ENCODE data around the gene ACAP3.

Gene ACAP3

GRCh38 chr1:1267488-1268283 lies 40.0 kb downstream of the ACAP3 start:
- no peak for TF ChIP-seq CTCF (conservative IDR thresholded peaks at IDR 0.05; ENCODE audit: low read depth, low read length)
- no peak overlapping the region for H3K4me3 ChIP-seq (ENCODE audit: low read depth, low read length)
- no peak for DNase-seq (ENCODE audit: low read depth)

GRCh38 chr1:1264868-1265272 lies 42.9 kb downstream of the ACAP3 start:
- TF ChIP-seq CTCF (conservative IDR thresholded peaks at IDR 0.05; ENCODE audit: low read depth, low read length): peak; percentile 75
- peak; percentile 95 for DNase-seq (ENCODE audit: low read depth)
- no peak overlapping the region for H3K4me3 ChIP-seq (ENCODE audit: low read depth, low read length)

GRCh38 chr1:1264026-1264425 lies 43.7 kb downstream of the ACAP3 start:
- no peak for DNase-seq (ENCODE audit: low read depth)
- no peak overlapping the region for H3K4me3 ChIP-seq (ENCODE audit: low read depth, low read length)
- TF ChIP-seq CTCF (conservative IDR thresholded peaks at IDR 0.05; ENCODE audit: low read depth, low read length): no peak

GRCh38 chr1:1262758-1263157 lies 45.0 kb downstream of the ACAP3 start:
- H3K4me3 ChIP-seq (ENCODE audit: low read depth, low read length): no peak overlapping the region
- no peak for DNase-seq (ENCODE audit: low read depth)
- TF ChIP-seq CTCF (conservative IDR thresholded peaks at IDR 0.05; ENCODE audit: low read depth, low read length): no peak

GRCh38 chr1:1262071-1262470 lies 45.7 kb downstream of the ACAP3 start:
- no peak for TF ChIP-seq CTCF (conservative IDR thresholded peaks at IDR 0.05; ENCODE audit: low read depth, low read length)
- no peak for DNase-seq (ENCODE audit: low read depth)
- H3K4me3 ChIP-seq (ENCODE audit: low read depth, low read length): no peak overlapping the region

GRCh38 chr1:1260843-1261560 lies 46.7 kb downstream of the ACAP3 start:
- DNase-seq (ENCODE audit: low read depth): no peak
- H3K4me3 ChIP-seq (ENCODE audit: low read depth, low read length): no peak overlapping the region
- TF ChIP-seq CTCF (conservative IDR thresholded peaks at IDR 0.05; ENCODE audit: low read depth, low read length): no peak

Measured in choroid plexus epithelial cell (primary cell).